Loucy (cell line): ENCODE results near the gene TXNDC11.

Experiments used
- EZH2phosphoT487 ChIP-seq: fragments of 200-600 bp; IDR thresholded peaks from 2 replicates; pipeline ENCODE4 v1.6.1; 2018; ENCODE audit warnings: antibody characterized with exemption, mild to moderate bottlenecking, moderate library complexity, borderline replicate concordance
- TF ChIP-seq, protein P1 (sequence below): fragments of 200-600 bp; sonication (generic); conservative IDR thresholded peaks from 2 replicates; pipeline ENCODE4 v1.5.1; 2014; ENCODE audit warnings: mild to moderate bottlenecking, antibody characterized with exemption, low read length

DNA sequence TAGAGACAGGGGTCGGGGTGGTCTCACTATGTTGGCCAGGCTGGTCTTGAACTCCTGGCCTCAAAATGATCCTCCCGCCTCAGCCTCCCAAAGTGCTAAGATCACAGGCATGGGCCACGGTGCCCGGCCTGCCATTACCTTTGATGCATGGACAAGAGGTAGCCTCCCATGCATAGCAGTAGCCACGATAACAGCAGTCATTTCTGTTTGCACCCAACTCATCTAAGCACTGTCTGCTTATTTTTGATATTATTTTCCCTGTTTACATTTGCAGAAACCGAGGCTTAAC is 111.9 kb downstream of the TXNDC11 start:
- TF ChIP-seq, protein P1, sequence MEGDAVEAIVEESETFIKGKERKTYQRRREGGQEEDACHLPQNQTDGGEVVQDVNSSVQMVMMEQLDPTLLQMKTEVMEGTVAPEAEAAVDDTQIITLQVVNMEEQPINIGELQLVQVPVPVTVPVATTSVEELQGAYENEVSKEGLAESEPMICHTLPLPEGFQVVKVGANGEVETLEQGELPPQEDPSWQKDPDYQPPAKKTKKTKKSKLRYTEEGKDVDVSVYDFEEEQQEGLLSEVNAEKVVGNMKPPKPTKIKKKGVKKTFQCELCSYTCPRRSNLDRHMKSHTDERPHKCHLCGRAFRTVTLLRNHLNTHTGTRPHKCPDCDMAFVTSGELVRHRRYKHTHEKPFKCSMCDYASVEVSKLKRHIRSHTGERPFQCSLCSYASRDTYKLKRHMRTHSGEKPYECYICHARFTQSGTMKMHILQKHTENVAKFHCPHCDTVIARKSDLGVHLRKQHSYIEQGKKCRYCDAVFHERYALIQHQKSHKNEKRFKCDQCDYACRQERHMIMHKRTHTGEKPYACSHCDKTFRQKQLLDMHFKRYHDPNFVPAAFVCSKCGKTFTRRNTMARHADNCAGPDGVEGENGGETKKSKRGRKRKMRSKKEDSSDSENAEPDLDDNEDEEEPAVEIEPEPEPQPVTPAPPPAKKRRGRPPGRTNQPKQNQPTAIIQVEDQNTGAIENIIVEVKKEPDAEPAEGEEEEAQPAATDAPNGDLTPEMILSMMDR: no peak
- no peak for TF ChIP-seq EZH2phosphoT487
